ENCODE data around the gene FXYD5. TPM values are rescaled to one million over a fixed set of nuclear protein-coding genes. Genes with fewer than 3 reads are reported as not detected.

Gene FXYD5
- total RNA-seq, 2 experiments from 2014 or later = 82.1 to 147 TPM

GRCh38 chr19:35165200-35166058, 10.9 kb downstream of the FXYD5 start:
- H3K4me3 ChIP-seq (ENCODE audit: low read depth, low read length, poor library complexity, severe bottlenecking) = no peak overlapping the region
- intact Hi-C loops (cut with micrococcal nuclease; ENCODE audit: unreplicated experiment) = no loop called here
- H3K79me2 ChIP-seq (ENCODE audit: insufficient read depth, low read depth, low read length) = no peaks in the 10 kb centered on the region
- H4K20me1 ChIP-seq (ENCODE audit: insufficient read depth, low read length) = no peaks in the 10 kb centered on the region
- H3K9me3 ChIP-seq (ENCODE audit: low read length) = peaks cover 20% of the 10 kb centered on the region; the same call in 1 of the 2 replicates
- no peak overlapping the region for H3K27ac ChIP-seq (ENCODE audit: low read depth, low read length, poor library complexity, severe bottlenecking)
- CTCF ChIA-PET (ENCODE audit: unreplicated experiment) = no interaction called here
- no peaks in the 10 kb centered on the region for H3K9me2 ChIP-seq (ENCODE audit: insufficient read depth, low read length)
- H3K4me2 ChIP-seq (ENCODE audit: low read length) = no peak overlapping the region
- DNase-seq (ENCODE audit: low spot score) = no peak
- no peak overlapping the region for H2AFZ ChIP-seq (ENCODE audit: low read length)
- POLR2A ChIA-PET = interaction anchor here (0.6 kb wide), 1 partner anchor 15 kb away, joined by 3 read pairs; no protein-coding TSS in a partner anchor
- peaks cover 91% of the 10 kb centered on the region for H3K36me3 ChIP-seq (ENCODE audit: insufficient read depth, low read length)
- no TSS peak for BruUV-seq (replicated peaks)
- TF ChIP-seq EZH2phosphoT487 (IDR thresholded peaks at IDR 0.05; ENCODE audit: borderline replicate concordance, low read depth, low read length) = no peak
- no peak for TF ChIP-seq CTCF (conservative IDR thresholded peaks at IDR 0.05; ENCODE audit: low read length)
- H3K4me1 ChIP-seq (ENCODE audit: insufficient read depth, low read length, poor library complexity, severe bottlenecking) = no peaks in the 10 kb centered on the region

- H3K4me3 ChIP-seq (ENCODE audit: low read depth, low read length, poor library complexity, severe bottlenecking) = no peak overlapping the region
- ChIA-PET CTCF (ENCODE audit: unreplicated experiment) (no interaction called here), POLR2A (interaction anchor here (0.7 kb wide), 1 partner anchor 1055 kb away, joined by 3 read pairs; no protein-coding TSS in a partner anchor)
- no peak overlapping the region for H3K4me2 ChIP-seq (ENCODE audit: low read length)
- H3K36me3 ChIP-seq (ENCODE audit: insufficient read depth, low read length) = peaks cover 88% of the 10 kb centered on the region
- no peaks in the 10 kb centered on the region for H3K4me1 ChIP-seq (ENCODE audit: insufficient read depth, low read length, poor library complexity, severe bottlenecking)
- no peaks in the 10 kb centered on the region for H4K20me1 ChIP-seq (ENCODE audit: insufficient read depth, low read length)
- TF ChIP-seq CTCF (conservative IDR thresholded peaks at IDR 0.05; ENCODE audit: low read length) = no peak
- no peak for TF ChIP-seq EZH2phosphoT487 (IDR thresholded peaks at IDR 0.05; ENCODE audit: borderline replicate concordance, low read depth, low read length)
- no TSS peak for BruUV-seq (replicated peaks)
- H3K9me3 ChIP-seq (ENCODE audit: low read length) = peaks cover 20% of the 10 kb centered on the region; the same call in 1 of the 2 replicates
- no peak for DNase-seq (ENCODE audit: low spot score)
- no peak overlapping the region for H3K27ac ChIP-seq (ENCODE audit: low read depth, low read length, poor library complexity, severe bottlenecking)
- H3K9me2 ChIP-seq (ENCODE audit: insufficient read depth, low read length) = no peaks in the 10 kb centered on the region
- H3K79me2 ChIP-seq (ENCODE audit: insufficient read depth, low read depth, low read length) = no peaks in the 10 kb centered on the region
- no peak overlapping the region for H2AFZ ChIP-seq (ENCODE audit: low read length)
- intact Hi-C loops (cut with micrococcal nuclease; ENCODE audit: unreplicated experiment) = no loop called here
These were observed 11.8 kb downstream of the FXYD5 start for GRCh38 chr19:35166100-35167063.
